Panc1 (cell line): Measurements from ENCODE around the gene CLIP1. TPM values are rescaled to one million over a fixed set of nuclear protein-coding genes. Genes with fewer than 3 reads are reported as not detected.

Experiments used
- ATAC-seq: fragments of 200-7000 bp; cut with Tn5 transposase; 2 replicates; pipeline ENCODE4 v1.9.1; 2020; ENCODE audit warnings: mild to moderate bottlenecking, moderate library complexity
- BruUV-seq: library from RNA; stranded (reverse); fragments of 400-500 nt; replicated peaks from 2 replicates; lab custom pipeline; 2021; lab: Mats Ljungman, UMichigan
- CTCF ChIA-PET: fragments of 300-600 bp; sonication (Branson Sonifier 250); formaldehyde crosslinking; loops from one replicate; lab custom pipeline; 2022; ENCODE audit warnings: antibody characterized with exemption; lab: Charles Lee
- POLR2A ChIA-PET: fragments of 300-600 bp; sonication (Branson Sonifier 250); formaldehyde crosslinking; loops from one replicate; lab custom pipeline; 2022; ENCODE audit warnings: antibody characterized with exemption; lab: Charles Lee
- DNase-seq: peaks from one replicate; pipeline ENCODE4 v3.0.0-alpha.2; 2010; ENCODE audit warnings: low read depth, low spot score
- H3K27ac ChIP-seq: 2 replicates; pipeline ENCODE4 v1.5.1; 2011; ENCODE audit warnings: mild to moderate bottlenecking, low read length, inconsistent platforms
- H3K27me3 ChIP-seq: fragments of 200-500 bp; sonication (Bioruptor generic); 2 replicates; pipeline ENCODE4 v1.6.0; 2014; ENCODE audit warnings: low read length, inconsistent platforms; ENCODE audit not compliant: control insufficient read depth, insufficient read depth
- H3K36me3 ChIP-seq: fragments of 200-500 bp; sonication (Bioruptor generic); 2 replicates; pipeline ENCODE4 v1.5.1; 2014; ENCODE audit warnings: inconsistent platforms, mild to moderate bottlenecking, low read length, moderate library complexity; ENCODE audit not compliant: control insufficient read depth, insufficient read depth
- H3K4me1 ChIP-seq: 2 replicates; pipeline ENCODE4 v1.5.1; 2011; ENCODE audit warnings: inconsistent platforms, mild to moderate bottlenecking, low read length, moderate library complexity; ENCODE audit not compliant: control insufficient read depth, insufficient read depth
- H3K4me3 ChIP-seq, 2 experiments: 2 replicates each; pipeline ENCODE4 v1.5.1; 2011 to 2012; ENCODE audit warnings: low read depth in 2 of 2, low read length in 2 of 2, mild to moderate bottlenecking in 2 of 2, inconsistent platforms in 1 of 2, moderate library complexity in 1 of 2
- H3K9me3 ChIP-seq: fragments of 200-500 bp; sonication (Bioruptor generic); 2 replicates; pipeline ENCODE4 v1.5.1; 2014; ENCODE audit warnings: low read depth, mild to moderate bottlenecking, inconsistent platforms, low read length, moderate library complexity; ENCODE audit not compliant: control insufficient read depth, insufficient read depth
- CTCF ChIP-seq: fragments of 450-650 bp; IDR thresholded peaks from 2 replicates; pipeline ENCODE4 v1.5.1; 2017; ENCODE audit warnings: mild to moderate bottlenecking
- POLR2AphosphoS5 ChIP-seq: IDR thresholded peaks from 2 replicates; pipeline ENCODE4 v1.6.1; 2012; ENCODE audit warnings: mild to moderate bottlenecking, low read depth, low read length, moderate library complexity
- REST ChIP-seq, 2 experiments: IDR thresholded peaks; 2 replicates each; pipeline ENCODE4 v1.6.1; 2011 to 2012; ENCODE audit warnings: low read depth in 2 of 2, control low read depth in 1 of 2, low read length in 1 of 2, mild to moderate bottlenecking in 1 of 2, moderate library complexity in 1 of 2; ENCODE audit not compliant: insufficient read depth in 1 of 2
- SIN3A ChIP-seq: IDR thresholded peaks from 2 replicates; pipeline ENCODE4 v1.6.1; 2012; ENCODE audit warnings: low read depth, mild to moderate bottlenecking, low read length, moderate library complexity, borderline replicate concordance; ENCODE audit not compliant: insufficient read depth
- TCF7L2 ChIP-seq: IDR thresholded peaks from 2 replicates; pipeline ENCODE4 v1.6.1; 2011; ENCODE audit warnings: mild to moderate bottlenecking, low read depth, low read length, inconsistent platforms
- in situ Hi-C: cut with HindIII; loops from 2 replicates; pipeline ENCODE4 v1.10.0; 2016; ENCODE audit warnings: low sequenced_read_pairs, low pct_unique_long_range_greater_than_20kb
- intact Hi-C: fragments of 100-400 bp; cut with micrococcal nuclease; formaldehyde crosslinking; loops from one replicate; pipeline ENCODE4 v1.10.0; 2022; ENCODE audit not compliant: unreplicated experiment
- total RNA-seq: library from RNA; stranded (reverse); gene quantifications from one replicate; pipeline ENCODE4 v1.2.1, GENCODE V29; 2021; ENCODE audit not compliant: unreplicated experiment

CLIP1 gene
- total RNA-seq, 1 experiment from 2014 or later = 117 TPM

GRCh38 chr12:122392411-122392810 is 30.1 kb downstream of the CLIP1 start:
- Histone ChIP-seq H3K4me3 (no peak overlapping the region), H3K27ac (no peak overlapping the region), H3K9me3 (no peaks in the 10 kb centered on the region), H3K27me3 (no peaks in the 10 kb centered on the region), H3K36me3 (no peaks in the 10 kb centered on the region), H3K4me1 (peaks cover 14% of the 10 kb centered on the region; the same call in 1 of the 2 replicates)
- intact Hi-C loops (no loop called here), in situ Hi-C loops (no loop called here)
- BruUV-seq = no TSS peak
- ATAC-seq (no peak), DNase-seq (no peak)
- ChIA-PET CTCF (no interaction called here), POLR2A (no interaction called here)
- TF ChIP-seq CTCF = no peak
- no peak for TF ChIP-seq TCF7L2
- TF ChIP-seq SIN3A = no peak
- no peak for TF ChIP-seq REST (IDR thresholded peaks at IDR 0.05; ENCODE audit: insufficient read depth in 1 of 2, low read depth in 2 of 2, low read length in 1 of 2)
- TF ChIP-seq POLR2AphosphoS5 = no peak

- H3K4me3 ChIP-seq = no peak overlapping the region
- in situ Hi-C loops (no loop called here), intact Hi-C loops (no loop called here)
- no peaks in the 10 kb centered on the region for H3K36me3 ChIP-seq
- no peak for TF ChIP-seq POLR2AphosphoS5
- no peak for TF ChIP-seq REST (IDR thresholded peaks at IDR 0.05; ENCODE audit: insufficient read depth in 1 of 2, low read depth in 2 of 2, low read length in 1 of 2)
- no peak for TF ChIP-seq SIN3A
- no peaks in the 10 kb centered on the region for H3K9me3 ChIP-seq
- H3K4me1 ChIP-seq = peaks cover under 1% of the 10 kb centered on the region; the same call in 1 of the 2 replicates
- DNase-seq (no peak), ATAC-seq (no peak)
- H3K27ac ChIP-seq = no peak overlapping the region
- no TSS peak for BruUV-seq
- POLR2A ChIA-PET = no interaction called here
- no peaks in the 10 kb centered on the region for H3K27me3 ChIP-seq
- CTCF ChIA-PET = no interaction called here
These were observed 32.8 kb downstream of the CLIP1 start for GRCh38 chr12:122389677-122390076.
